Bronchial epithelial cell (primary cell): Measurements from ENCODE around the gene PHYHD1. TPM values are rescaled to one million over a fixed set of nuclear protein-coding genes. Genes with fewer than 3 reads are reported as not detected.
A peak's percentile ranks its signal among the peaks of the same experiment; 100 is the strongest.

ENCODE experiments used
- DNase-seq: peaks from one replicate; pipeline ENCODE4 v3.0.0-alpha.2; 2010; ENCODE audit warnings: low read depth
- FAIRE-seq: peaks from 2 replicates; lab custom pipeline; 2011; peaks lifted over from hg19 to GRCh38; lab: Jason Lieb, UNC
- H3K27me3 ChIP-seq: 2 replicates; pipeline ENCODE4 v1.5.1; 2011; ENCODE audit warnings: low read length; ENCODE audit not compliant: control insufficient read depth, insufficient read depth
- H3K36me3 ChIP-seq: 2 replicates; pipeline ENCODE4 v1.5.1; 2011; ENCODE audit warnings: low read length; ENCODE audit not compliant: control insufficient read depth, insufficient read depth
- H3K4me3 ChIP-seq: 2 replicates; pipeline ENCODE4 v1.5.1; 2011; ENCODE audit warnings: mild to moderate bottlenecking, low read depth, low read length, control low read depth
- total RNA-seq: library from RNA; depleted of rRNA; stranded (reverse); fragments of >200 nt; gene quantifications from 2 replicates; pipeline ENCODE4 v1.2.1, GENCODE V29; 2014
- TF ChIP-seq, protein P1 (sequence below): IDR thresholded peaks from 2 replicates; pipeline ENCODE4 v1.5.1; 2011; ENCODE audit warnings: mild to moderate bottlenecking, moderate library complexity, low read length, control low read depth, inconsistent platforms; ENCODE audit not compliant: insufficient read depth, severe bottlenecking

The PHYHD1 gene
- total RNA-seq, 1 donor from 2014 or later, result 1.1 TPM

DNA sequence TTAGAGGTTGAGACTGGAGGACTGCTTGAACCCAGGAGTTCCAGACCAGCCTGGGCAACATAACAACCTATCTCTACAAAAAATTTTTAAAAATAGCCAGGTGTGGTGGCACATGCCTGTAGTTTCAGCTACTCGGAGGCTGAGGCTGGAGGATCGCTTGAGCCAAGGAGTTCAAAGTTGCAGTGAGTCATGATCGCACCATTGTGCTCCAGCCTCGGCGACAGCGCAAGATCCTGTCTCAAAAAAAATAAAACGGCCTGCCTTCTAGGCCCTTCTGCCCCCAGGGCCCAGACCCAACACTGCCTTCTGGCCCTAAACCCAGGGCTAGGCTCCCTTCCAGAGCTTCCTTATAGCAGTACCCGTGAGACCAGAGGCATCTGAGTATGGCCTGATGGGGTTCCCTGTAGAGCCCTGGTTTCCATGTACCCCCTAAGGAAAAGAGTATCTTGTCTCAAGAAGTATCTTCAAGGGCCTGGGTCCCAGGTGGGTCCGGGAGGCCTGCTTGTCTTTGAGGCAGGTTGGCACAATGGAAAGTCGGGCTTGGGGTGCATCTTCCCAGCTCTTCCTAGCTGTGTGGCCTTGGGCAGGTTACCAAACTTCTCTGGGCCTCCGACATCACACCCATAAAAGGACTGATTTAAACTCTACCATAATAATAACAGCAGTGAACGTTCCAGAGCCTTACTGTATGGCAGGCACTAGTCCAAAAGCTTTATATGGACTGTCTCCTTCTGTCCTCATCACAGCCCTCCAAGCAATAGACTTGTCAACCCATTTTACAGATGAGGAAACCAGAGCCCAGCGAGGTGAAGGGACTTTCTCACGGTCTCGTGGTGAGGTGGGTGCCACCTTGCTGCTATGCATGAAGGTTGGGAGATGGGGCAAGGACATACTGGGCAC lies 29.2 kb upstream of the PHYHD1 start:
- TF ChIP-seq, protein P1, sequence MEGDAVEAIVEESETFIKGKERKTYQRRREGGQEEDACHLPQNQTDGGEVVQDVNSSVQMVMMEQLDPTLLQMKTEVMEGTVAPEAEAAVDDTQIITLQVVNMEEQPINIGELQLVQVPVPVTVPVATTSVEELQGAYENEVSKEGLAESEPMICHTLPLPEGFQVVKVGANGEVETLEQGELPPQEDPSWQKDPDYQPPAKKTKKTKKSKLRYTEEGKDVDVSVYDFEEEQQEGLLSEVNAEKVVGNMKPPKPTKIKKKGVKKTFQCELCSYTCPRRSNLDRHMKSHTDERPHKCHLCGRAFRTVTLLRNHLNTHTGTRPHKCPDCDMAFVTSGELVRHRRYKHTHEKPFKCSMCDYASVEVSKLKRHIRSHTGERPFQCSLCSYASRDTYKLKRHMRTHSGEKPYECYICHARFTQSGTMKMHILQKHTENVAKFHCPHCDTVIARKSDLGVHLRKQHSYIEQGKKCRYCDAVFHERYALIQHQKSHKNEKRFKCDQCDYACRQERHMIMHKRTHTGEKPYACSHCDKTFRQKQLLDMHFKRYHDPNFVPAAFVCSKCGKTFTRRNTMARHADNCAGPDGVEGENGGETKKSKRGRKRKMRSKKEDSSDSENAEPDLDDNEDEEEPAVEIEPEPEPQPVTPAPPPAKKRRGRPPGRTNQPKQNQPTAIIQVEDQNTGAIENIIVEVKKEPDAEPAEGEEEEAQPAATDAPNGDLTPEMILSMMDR, result no peak
- Histone ChIP-seq H3K27me3 (no peaks in the 10 kb centered on the region), H3K4me3 (no peak overlapping the region), H3K36me3 (peaks cover 23% of the 10 kb centered on the region)
- DNase-seq (peak; percentile 36), FAIRE-seq (no peak)

DNA sequence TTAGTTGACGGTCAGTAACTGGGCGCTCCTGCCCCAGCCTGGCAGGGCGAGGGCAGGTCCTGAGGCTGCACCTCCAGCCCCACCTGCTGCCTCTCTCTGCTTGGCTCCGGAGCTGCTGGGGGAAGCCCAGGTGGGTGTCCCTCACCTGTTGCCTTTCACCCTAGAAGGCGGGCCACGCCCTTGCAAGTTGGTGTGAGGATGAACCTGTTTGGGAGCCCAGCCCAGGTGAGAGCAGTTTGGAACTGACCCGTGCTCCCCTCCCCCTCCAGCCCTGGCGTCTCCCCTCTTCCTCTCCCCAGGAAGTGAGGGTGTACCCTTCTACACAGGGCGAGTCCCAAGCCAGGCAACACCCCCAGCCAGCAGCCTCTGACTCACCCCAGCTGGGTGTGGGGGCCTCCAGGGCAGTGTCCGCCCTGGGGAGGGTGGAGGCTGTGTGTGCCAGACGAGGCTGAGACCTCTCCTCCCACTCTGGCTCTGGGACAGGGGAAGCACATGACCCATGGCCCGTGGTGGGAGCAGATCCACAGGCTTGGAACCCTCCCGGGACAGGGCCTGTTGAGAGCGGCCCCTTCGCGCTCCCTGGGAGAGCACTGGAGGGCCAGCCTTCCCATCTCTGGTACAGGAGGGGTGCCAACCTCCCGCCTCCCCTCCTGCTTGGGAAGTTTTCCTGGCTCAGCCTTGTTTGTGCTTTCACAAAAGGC lies 28.4 kb upstream of the PHYHD1 start:
- Histone ChIP-seq H3K4me3 (no peak overlapping the region), H3K27me3 (no peaks in the 10 kb centered on the region), H3K36me3 (peaks cover 22% of the 10 kb centered on the region)
- FAIRE-seq (peak; percentile 50), DNase-seq (peak; percentile 91)
- TF ChIP-seq, protein P1, result no peak

DNA sequence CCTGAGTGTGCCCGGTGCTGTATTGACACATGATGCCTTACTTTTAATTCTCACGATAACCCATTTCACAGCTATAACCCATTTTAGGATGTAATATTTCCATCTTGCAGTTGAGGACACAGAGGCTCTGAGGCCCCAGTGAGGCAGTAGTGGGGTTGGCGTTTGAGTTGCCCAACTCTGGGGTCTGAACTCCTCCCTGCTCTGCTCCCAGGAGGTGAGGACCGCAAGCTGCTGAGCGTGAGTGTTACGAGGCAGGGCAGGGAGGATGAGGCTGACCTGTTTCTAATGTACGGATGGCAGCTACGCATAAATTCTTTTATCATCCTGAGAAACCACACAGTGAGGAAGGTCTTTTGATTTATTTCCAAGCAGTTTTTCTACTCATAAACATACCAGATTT lies 27.4 kb upstream of the PHYHD1 start:
- DNase-seq (no peak), FAIRE-seq (no peak)
- Histone ChIP-seq H3K27me3 (no peaks in the 10 kb centered on the region), H3K36me3 (peaks cover 20% of the 10 kb centered on the region), H3K4me3 (no peak overlapping the region)
- TF ChIP-seq, protein P1, result no peak

DNA sequence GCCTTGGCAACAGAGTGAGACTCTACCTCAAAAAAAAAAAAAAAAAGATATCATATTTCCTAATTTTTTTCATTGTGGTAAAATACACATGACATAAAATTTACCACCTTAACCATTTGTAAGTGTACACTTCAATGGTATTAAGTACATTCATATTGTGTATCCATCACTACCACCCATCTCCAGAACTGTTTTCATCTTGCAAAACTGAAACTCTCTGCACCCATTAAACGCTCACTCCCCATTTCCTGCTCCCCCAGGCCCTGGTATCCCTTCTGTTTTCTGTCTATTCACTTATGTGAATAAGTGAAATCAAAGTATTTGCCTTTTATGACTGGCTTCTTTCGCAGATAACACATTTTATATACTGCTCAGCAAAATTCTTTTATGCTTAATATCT lies 26.0 kb upstream of the PHYHD1 start:
- Histone ChIP-seq H3K36me3 (peaks cover 19% of the 10 kb centered on the region), H3K4me3 (no peak overlapping the region), H3K27me3 (no peaks in the 10 kb centered on the region)
- DNase-seq (no peak), FAIRE-seq (no peak)
- TF ChIP-seq, protein P1, result no peak

DNA sequence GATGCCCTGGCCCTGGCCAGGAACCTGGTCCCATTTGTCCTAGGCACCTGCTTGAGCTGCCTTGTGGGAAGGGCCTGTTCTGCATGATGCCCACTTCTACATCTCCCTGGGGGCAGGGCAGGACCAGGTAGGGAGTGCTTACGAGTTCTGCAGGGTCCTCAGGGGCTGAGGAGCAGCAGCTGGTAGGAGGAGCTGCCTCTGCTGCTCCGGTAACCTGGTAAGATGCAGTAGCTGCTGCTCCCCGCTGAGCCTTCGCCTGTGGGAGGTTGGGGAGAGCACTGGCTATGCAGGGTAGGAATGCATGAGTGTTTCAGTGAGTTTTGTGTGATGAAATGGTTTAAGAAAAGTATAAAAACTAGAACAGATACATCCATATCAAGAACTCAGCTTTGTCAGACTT lies 25.2 kb upstream of the PHYHD1 start:
- Histone ChIP-seq H3K4me3 (no peak overlapping the region), H3K36me3 (peaks cover 19% of the 10 kb centered on the region), H3K27me3 (no peaks in the 10 kb centered on the region)
- TF ChIP-seq, protein P1, result no peak
- DNase-seq (no peak), FAIRE-seq (no peak)
